Effector memory CD8-positive, alpha-beta T cell (primary cell): ENCODE results near the gene OR8B3.

Source experiments
- ATAC-seq: fragments of 150-1000 bp; cut with Tn5 transposase; replicated peaks from 2 replicates; pipeline ENCODE4 v1.10.0; 2021; ENCODE audit warnings: mild to moderate bottlenecking, moderate library complexity
- DNase-seq, 3 experiments: peaks; one replicate each; pipeline ENCODE4 v3.0.0; 2021
- H3K27ac Mint-ChIP-seq, 2 donors: one replicate each; pipeline ENCODE4 v1.8.0; 2022; ENCODE audit warnings: mild to moderate bottlenecking in 2 of 2, mixed read lengths in 2 of 2, moderate library complexity in 2 of 2
- H3K27me3 Mint-ChIP-seq, 2 donors: one replicate each; pipeline ENCODE4 v1.8.0; 2022; ENCODE audit warnings: mixed read lengths in 2 of 2
- H3K36me3 Mint-ChIP-seq: one replicate; pipeline ENCODE4 v1.8.0; 2022; ENCODE audit warnings: mild to moderate bottlenecking, moderate library complexity, mixed read lengths; ENCODE audit not compliant: insufficient read depth
- H3K4me1 Mint-ChIP-seq, 2 donors: one replicate each; pipeline ENCODE4 v1.8.0; 2022; ENCODE audit warnings: low read depth in 2 of 2, mixed read lengths in 2 of 2
- H3K4me3 Mint-ChIP-seq, 2 donors: one replicate each; pipeline ENCODE4 v1.8.0; 2022; ENCODE audit warnings: mild to moderate bottlenecking in 2 of 2, mixed read lengths in 2 of 2, moderate library complexity in 2 of 2
- H3K9me3 Mint-ChIP-seq, 2 donors: one replicate each; pipeline ENCODE4 v1.8.0; 2022; ENCODE audit warnings: mixed read lengths in 2 of 2
- total RNA-seq, 9 experiments: gene quantifications; one replicate each; lab custom pipeline; 2026; lab: John Stamatoyannopoulos, UW

OR8B3 gene
- 0 to 0.06 (median 0) reads per million in 9 experiments for total RNA-seq

GRCh38 chr11:124398924-124399323 is at the start of gene OR8B3:
TSS of gene OR8B3 (minus strand) at chr11:124399024. CDS start at chr11:124397351, 1,673 bp downstream.
- DNase-seq (no peak), ATAC-seq (no peak)
- Mint-ChIP-seq H3K27me3 (no peaks in the 10 kb centered on the region), H3K36me3 (no peaks in the 10 kb centered on the region), H3K4me1 (no peaks in the 10 kb centered on the region), H3K9me3 (no peaks in the 10 kb centered on the region), H3K27ac (no peak within 1 kb of the TSS), H3K4me3 (no peak within 1 kb of the TSS)

- ATAC-seq, result no peak
These were observed 48.1 kb upstream of the OR8B3 start for GRCh38 chr11:124446916-124447315.

GRCh38 chr11:124445646-124446150 is 46.9 kb upstream of the OR8B3 start, which contains the start of gene OR8B8:
TSS of gene OR8B8 (minus strand) at chr11:124445696. CDS start at chr11:124441085, 4,611 bp downstream.
- Mint-ChIP-seq H3K36me3 (no peaks in the 10 kb centered on the region), H3K9me3 (peaks cover 0 to 4% of the 10 kb centered on the region in 2 donors), H3K4me3 (no peak within 1 kb of the TSS), H3K4me1 (no peaks in the 10 kb centered on the region), H3K27me3 (peaks cover 0 to 14% of the 10 kb centered on the region in 2 donors), H3K27ac (no peak within 1 kb of the TSS)
- ATAC-seq (no peak), DNase-seq (no peak)

More at GRCh38 chr11:124446916-124447315, 48.1 kb upstream of the OR8B3 start:
- no peaks in the 10 kb centered on the region for H3K4me1 Mint-ChIP-seq
- peaks cover 0 to 3% of the 10 kb centered on the region in 2 donors for H3K9me3 Mint-ChIP-seq
- H3K27ac Mint-ChIP-seq, result no peak overlapping the region
- DNase-seq, result no peak
- H3K4me3 Mint-ChIP-seq, result no peak overlapping the region
- H3K36me3 Mint-ChIP-seq, result no peaks in the 10 kb centered on the region
- peaks cover 0 to 11% of the 10 kb centered on the region in 2 donors for H3K27me3 Mint-ChIP-seq

GRCh38 chr11:124442847-124443246 is 44.0 kb upstream of the OR8B3 start:
- no peak for DNase-seq
- ATAC-seq, result no peak
- Mint-ChIP-seq H3K36me3 (no peaks in the 10 kb centered on the region), H3K9me3 (peaks cover 7 to 10% of the 10 kb centered on the region in 2 donors), H3K4me1 (no peaks in the 10 kb centered on the region), H3K4me3 (no peak overlapping the region), H3K27ac (no peak overlapping the region), H3K27me3 (peaks cover 17 to 23% of the 10 kb centered on the region in 2 donors)

GRCh38 chr11:124442442-124442841 is 43.6 kb upstream of the OR8B3 start:
- no peaks in the 10 kb centered on the region for H3K36me3 Mint-ChIP-seq
- H3K4me3 Mint-ChIP-seq, result no peak overlapping the region
- H3K27me3 Mint-ChIP-seq, result peaks cover 17 to 23% of the 10 kb centered on the region in 2 donors
- peaks cover 8 to 10% of the 10 kb centered on the region in 2 donors for H3K9me3 Mint-ChIP-seq
- no peak overlapping the region for H3K27ac Mint-ChIP-seq
- H3K4me1 Mint-ChIP-seq, result no peaks in the 10 kb centered on the region
- ATAC-seq (no peak), DNase-seq (no peak)

GRCh38 chr11:124441519-124441918 is 42.7 kb upstream of the OR8B3 start:
- Mint-ChIP-seq H3K4me1 (no peaks in the 10 kb centered on the region), H3K4me3 (no peak overlapping the region), H3K9me3 (peaks cover 8 to 10% of the 10 kb centered on the region in 2 donors), H3K27ac (no peak overlapping the region), H3K27me3 (peaks cover 17 to 23% of the 10 kb centered on the region in 2 donors), H3K36me3 (no peaks in the 10 kb centered on the region)
- no peak for ATAC-seq
- no peak for DNase-seq

GRCh38 chr11:124441081-124441480 is 42.3 kb upstream of the OR8B3 start:
- ATAC-seq (no peak), DNase-seq (no peak)
- Mint-ChIP-seq H3K9me3 (peaks cover 8 to 11% of the 10 kb centered on the region in 2 donors), H3K4me3 (no peak overlapping the region), H3K27me3 (peaks cover 17 to 23% of the 10 kb centered on the region in 2 donors), H3K4me1 (no peaks in the 10 kb centered on the region), H3K36me3 (no peaks in the 10 kb centered on the region), H3K27ac (no peak overlapping the region)

GRCh38 chr11:124440608-124441007 is 41.8 kb upstream of the OR8B3 start:
- peaks cover 17 to 23% of the 10 kb centered on the region in 2 donors for H3K27me3 Mint-ChIP-seq

GRCh38 chr11:124434699-124435098 is 35.9 kb upstream of the OR8B3 start:
- DNase-seq, result no peak

More at GRCh38 chr11:124440608-124441007, 41.8 kb upstream of the OR8B3 start:
- Mint-ChIP-seq H3K9me3 (peaks cover 8 to 12% of the 10 kb centered on the region in 2 donors), H3K4me1 (no peaks in the 10 kb centered on the region), H3K4me3 (no peak overlapping the region), H3K27ac (no peak overlapping the region), H3K36me3 (no peaks in the 10 kb centered on the region)
- DNase-seq (no peak), ATAC-seq (no peak)

GRCh38 chr11:124429599-124429998 is 30.8 kb upstream of the OR8B3 start:
- Mint-ChIP-seq H3K4me1 (no peaks in the 10 kb centered on the region), H3K36me3 (no peaks in the 10 kb centered on the region), H3K27me3 (peaks cover 0 to 9% of the 10 kb centered on the region in 2 donors), H3K27ac (no peak overlapping the region), H3K4me3 (no peak overlapping the region), H3K9me3 (peaks cover 0 to 4% of the 10 kb centered on the region in 2 donors)
- DNase-seq (no peak), ATAC-seq (no peak)

More at GRCh38 chr11:124434699-124435098, 35.9 kb upstream of the OR8B3 start:
- Mint-ChIP-seq H3K9me3 (peaks cover 5 to 8% of the 10 kb centered on the region in 2 donors), H3K27me3 (peaks cover 0 to 22% of the 10 kb centered on the region in 2 donors), H3K4me1 (no peaks in the 10 kb centered on the region), H3K4me3 (no peak overlapping the region), H3K27ac (no peak overlapping the region), H3K36me3 (no peaks in the 10 kb centered on the region)
- ATAC-seq, result no peak

- Mint-ChIP-seq H3K27me3 (peaks cover 8 to 34% of the 10 kb centered on the region in 2 donors), H3K4me3 (no peak within 1 kb of the TSS), H3K9me3 (no peaks in the 10 kb centered on the region), H3K36me3 (no peaks in the 10 kb centered on the region), H3K4me1 (no peaks in the 10 kb centered on the region), H3K27ac (no peak within 1 kb of the TSS)
- ATAC-seq (no peak), DNase-seq (no peak)
These were observed 25.6 kb upstream of the OR8B3 start, which contains the start of gene OR8B4 for GRCh38 chr11:124424384-124424921. TSS of gene OR8B4 (minus strand) at chr11:124424871. CDS start at chr11:124424871, 0 bp downstream.

GRCh38 chr11:124421043-124421442 is 22.2 kb upstream of the OR8B3 start:
- Mint-ChIP-seq H3K9me3 (no peaks in the 10 kb centered on the region), H3K36me3 (no peaks in the 10 kb centered on the region), H3K27me3 (peaks cover 8 to 34% of the 10 kb centered on the region in 2 donors), H3K27ac (no peak overlapping the region), H3K4me1 (no peaks in the 10 kb centered on the region), H3K4me3 (no peak overlapping the region)
- DNase-seq, result no peak
- ATAC-seq, result no peak

GRCh38 chr11:124415356-124415923 is 16.6 kb upstream of the OR8B3 start:
- H3K27me3 Mint-ChIP-seq, result peaks cover 1 to 11% of the 10 kb centered on the region in 2 donors
- H3K27ac Mint-ChIP-seq, result no peak overlapping the region
- H3K36me3 Mint-ChIP-seq, result no peaks in the 10 kb centered on the region
- DNase-seq (no peak), ATAC-seq (no peak)
- no peaks in the 10 kb centered on the region for H3K9me3 Mint-ChIP-seq
- no peaks in the 10 kb centered on the region for H3K4me1 Mint-ChIP-seq
- no peak overlapping the region for H3K4me3 Mint-ChIP-seq

- DNase-seq (no peak), ATAC-seq (no peak)
- Mint-ChIP-seq H3K9me3 (no peaks in the 10 kb centered on the region), H3K4me1 (no peaks in the 10 kb centered on the region), H3K27ac (no peak overlapping the region), H3K36me3 (no peaks in the 10 kb centered on the region), H3K4me3 (no peak overlapping the region), H3K27me3 (peaks cover 4 to 20% of the 10 kb centered on the region in 2 donors)
These were observed 11.1 kb upstream of the OR8B3 start for GRCh38 chr11:124409906-124410305.
